Osteoblast (primary cell): ENCODE measurements around the gene DNAJC1. TPM values are rescaled to one million over a fixed set of nuclear protein-coding genes. Genes with fewer than 3 reads are reported as not detected.

Source experiments
- DNase-seq: peaks from one replicate; pipeline ENCODE4 v3.0.0; 2011; ENCODE audit warnings: low spot score, mixed read lengths; ENCODE audit not compliant: insufficient read length; ENCODE audit errors: missing footprints
- H2AFZ ChIP-seq: 2 replicates; pipeline ENCODE4 v1.6.0; 2011; ENCODE audit warnings: mild to moderate bottlenecking, low read length
- H3K27ac ChIP-seq: 2 replicates; pipeline ENCODE4 v1.5.1; 2011; ENCODE audit warnings: mild to moderate bottlenecking, low read depth, low read length, moderate library complexity
- H3K27me3 ChIP-seq: 2 replicates; pipeline ENCODE4 v1.6.0; 2012; ENCODE audit warnings: mild to moderate bottlenecking, control low read depth, inconsistent platforms, low read length, moderate library complexity; ENCODE audit not compliant: insufficient read depth
- H3K36me3 ChIP-seq: 2 replicates; pipeline ENCODE4 v1.5.1; 2011; ENCODE audit warnings: mild to moderate bottlenecking, low read length, control low read depth, moderate library complexity; ENCODE audit not compliant: insufficient read depth
- H3K4me1 ChIP-seq: 2 replicates; pipeline ENCODE4 v1.5.1; 2011; ENCODE audit warnings: mild to moderate bottlenecking, low read length, control low read depth, moderate library complexity; ENCODE audit not compliant: insufficient read depth
- H3K4me2 ChIP-seq: 2 replicates; pipeline ENCODE4 v1.6.0; 2011; ENCODE audit warnings: mild to moderate bottlenecking, low read length; ENCODE audit not compliant: insufficient read depth
- H3K4me3 ChIP-seq: fragments of 200-600 bp; sonication (generic); 3 replicates; pipeline ENCODE4 v1.5.1; 2012; ENCODE audit warnings: mild to moderate bottlenecking, low read length, inconsistent platforms; ENCODE audit not compliant: insufficient read depth
- H3K79me2 ChIP-seq: 2 replicates; pipeline ENCODE4 v1.6.0; 2012; ENCODE audit warnings: mild to moderate bottlenecking, low read length, control low read depth, inconsistent platforms; ENCODE audit not compliant: insufficient read depth
- H3K9me3 ChIP-seq: 2 replicates; pipeline ENCODE4 v1.5.1; 2011; ENCODE audit warnings: low read depth, low read length, control low read depth
- H4K20me1 ChIP-seq: 2 replicates; pipeline ENCODE4 v1.6.0; 2012; ENCODE audit warnings: mild to moderate bottlenecking, low read length, control low read depth; ENCODE audit not compliant: insufficient read depth
- total RNA-seq: library from RNA; depleted of rRNA; stranded (reverse); fragments of >200 nt; gene quantifications from 2 replicates; pipeline ENCODE4 v1.2.3, GENCODE V29; 2012
- TF ChIP-seq, protein P1 (sequence below): IDR thresholded peaks from 2 replicates; pipeline ENCODE4 v1.5.1; 2011; ENCODE audit warnings: mild to moderate bottlenecking, low read depth, low read length, moderate library complexity; ENCODE audit errors: extremely low read depth

Gene DNAJC1
- total RNA-seq, 1 donor = 83.2 TPM

DNA sequence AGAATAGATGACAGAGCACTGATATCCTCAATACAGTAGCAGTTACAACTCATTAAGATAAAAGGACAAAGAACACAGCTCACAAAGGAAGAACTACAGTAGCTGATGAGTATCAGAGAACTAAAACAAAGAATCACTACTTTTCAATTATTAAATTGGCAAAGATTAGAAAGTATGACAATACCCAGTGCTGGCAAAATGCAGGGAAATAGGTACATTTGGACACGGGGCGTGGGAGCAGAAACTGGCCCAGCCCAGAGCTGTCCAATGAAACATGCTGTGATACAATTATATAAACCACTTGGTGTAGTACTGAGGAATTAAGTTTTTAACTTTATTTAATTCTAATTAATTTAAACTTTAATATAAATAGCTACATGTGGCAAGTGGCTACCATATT is 243.2 kb downstream of the DNAJC1 start:
- H3K27ac ChIP-seq = no peak overlapping the region

DNA sequence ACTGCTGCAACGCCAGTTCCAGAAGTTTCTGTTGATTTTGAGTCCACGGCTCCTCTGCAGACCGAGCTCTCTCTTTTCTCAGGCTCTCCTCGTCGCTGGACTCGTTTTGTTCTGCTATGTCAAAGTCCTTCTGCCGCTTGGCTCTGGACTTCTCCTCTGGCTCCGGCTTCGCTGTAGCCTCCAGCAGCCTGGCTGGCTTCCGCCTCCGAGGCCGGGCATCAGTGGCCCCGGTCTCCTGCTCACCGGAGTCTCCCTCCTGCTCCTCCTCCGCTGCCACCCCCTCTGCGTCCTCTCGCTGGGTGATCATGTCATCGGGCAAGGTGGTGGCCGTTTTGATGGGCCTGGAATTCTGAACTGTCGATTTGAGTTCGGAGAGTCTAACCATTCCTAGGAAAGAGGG is 244.3 kb downstream of the DNAJC1 start:
- no peak overlapping the region for H3K4me3 ChIP-seq
- no peaks in the 10 kb centered on the region for H3K9me3 ChIP-seq

More for the DNA sequence above, 243.2 kb downstream of the DNAJC1 start:
- DNase-seq = no peak
- H3K27me3 ChIP-seq = no peaks in the 10 kb centered on the region
- no peaks in the 10 kb centered on the region for H3K4me1 ChIP-seq
- no peaks in the 10 kb centered on the region for H4K20me1 ChIP-seq
- H3K79me2 ChIP-seq = no peaks in the 10 kb centered on the region
- H2AFZ ChIP-seq = no peak overlapping the region
- H3K4me2 ChIP-seq = no peak overlapping the region
- TF ChIP-seq, protein P1, sequence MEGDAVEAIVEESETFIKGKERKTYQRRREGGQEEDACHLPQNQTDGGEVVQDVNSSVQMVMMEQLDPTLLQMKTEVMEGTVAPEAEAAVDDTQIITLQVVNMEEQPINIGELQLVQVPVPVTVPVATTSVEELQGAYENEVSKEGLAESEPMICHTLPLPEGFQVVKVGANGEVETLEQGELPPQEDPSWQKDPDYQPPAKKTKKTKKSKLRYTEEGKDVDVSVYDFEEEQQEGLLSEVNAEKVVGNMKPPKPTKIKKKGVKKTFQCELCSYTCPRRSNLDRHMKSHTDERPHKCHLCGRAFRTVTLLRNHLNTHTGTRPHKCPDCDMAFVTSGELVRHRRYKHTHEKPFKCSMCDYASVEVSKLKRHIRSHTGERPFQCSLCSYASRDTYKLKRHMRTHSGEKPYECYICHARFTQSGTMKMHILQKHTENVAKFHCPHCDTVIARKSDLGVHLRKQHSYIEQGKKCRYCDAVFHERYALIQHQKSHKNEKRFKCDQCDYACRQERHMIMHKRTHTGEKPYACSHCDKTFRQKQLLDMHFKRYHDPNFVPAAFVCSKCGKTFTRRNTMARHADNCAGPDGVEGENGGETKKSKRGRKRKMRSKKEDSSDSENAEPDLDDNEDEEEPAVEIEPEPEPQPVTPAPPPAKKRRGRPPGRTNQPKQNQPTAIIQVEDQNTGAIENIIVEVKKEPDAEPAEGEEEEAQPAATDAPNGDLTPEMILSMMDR = no peak
- no peak overlapping the region for H3K4me3 ChIP-seq
- no peaks in the 10 kb centered on the region for H3K9me3 ChIP-seq
- no peaks in the 10 kb centered on the region for H3K36me3 ChIP-seq

DNA sequence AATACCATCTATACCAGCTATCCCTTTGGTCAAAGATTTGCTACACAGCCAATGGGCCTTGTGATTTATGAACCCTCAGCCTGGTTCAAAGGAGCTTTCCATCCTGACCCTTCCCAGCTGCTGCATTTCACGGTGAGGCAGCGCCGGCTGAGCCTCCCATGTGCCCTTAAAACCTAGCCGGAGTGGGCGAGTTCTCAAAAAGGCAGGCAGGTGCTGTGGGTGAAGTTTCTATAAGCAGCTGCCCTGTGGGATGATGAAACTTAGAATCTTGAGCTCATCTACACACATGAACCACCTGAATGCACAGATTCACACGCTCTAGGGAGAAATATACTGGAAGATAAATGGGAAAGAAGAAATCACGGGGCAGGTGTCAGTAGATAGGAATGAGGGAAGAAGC is 244.8 kb downstream of the DNAJC1 start:
- Histone ChIP-seq H3K4me3 (no peak overlapping the region), H3K9me3 (no peaks in the 10 kb centered on the region), H3K27ac (no peak overlapping the region), H3K36me3 (no peaks in the 10 kb centered on the region), H4K20me1 (no peaks in the 10 kb centered on the region), H3K79me2 (no peaks in the 10 kb centered on the region), H3K27me3 (no peaks in the 10 kb centered on the region), H3K4me2 (no peak overlapping the region), H2AFZ (no peak overlapping the region), H3K4me1 (no peaks in the 10 kb centered on the region)
- no peak for DNase-seq
- TF ChIP-seq, protein P1 = no peak

More for the DNA sequence above, 244.3 kb downstream of the DNAJC1 start:
- Histone ChIP-seq H4K20me1 (no peaks in the 10 kb centered on the region), H3K4me1 (no peaks in the 10 kb centered on the region), H3K4me2 (no peak overlapping the region), H3K27me3 (no peaks in the 10 kb centered on the region), H3K79me2 (no peaks in the 10 kb centered on the region), H2AFZ (no peak overlapping the region), H3K36me3 (no peaks in the 10 kb centered on the region), H3K27ac (no peak overlapping the region)
- TF ChIP-seq, protein P1 = no peak
- DNase-seq = no peak

DNA sequence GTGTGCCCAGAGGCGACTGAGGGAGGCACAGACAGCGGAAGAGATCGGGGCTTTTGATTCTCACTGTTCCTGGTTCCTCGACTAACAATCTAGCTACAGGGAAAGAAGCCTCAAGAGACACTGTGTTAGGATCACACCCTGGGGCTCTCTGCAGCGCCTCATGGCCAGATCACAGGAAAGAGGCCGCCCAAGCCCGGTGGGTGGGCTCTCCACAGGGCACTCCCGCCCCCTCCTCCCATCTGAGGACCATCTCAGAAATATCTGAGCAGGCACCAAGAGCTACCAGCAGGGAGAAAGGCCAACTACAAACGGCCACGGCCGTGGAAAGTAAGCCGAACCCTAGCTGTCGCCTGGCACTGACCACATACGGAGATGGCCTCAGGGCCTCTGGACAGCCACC is 245.3 kb downstream of the DNAJC1 start:
- Histone ChIP-seq H3K4me3 (no peak overlapping the region), H3K9me3 (no peaks in the 10 kb centered on the region), H3K27me3 (no peaks in the 10 kb centered on the region), H3K79me2 (no peaks in the 10 kb centered on the region), H3K4me1 (no peaks in the 10 kb centered on the region), H3K36me3 (no peaks in the 10 kb centered on the region), H3K27ac (no peak overlapping the region), H3K4me2 (no peak overlapping the region), H4K20me1 (no peaks in the 10 kb centered on the region), H2AFZ (no peak overlapping the region)
- TF ChIP-seq, protein P1 = no peak
- peak; percentile 38 for DNase-seq
